Hematopoietic multipotent progenitor cell treated with erythropoietin and hydrocortisone succinate and interleukin-3 and kit ligand, for 8 days (in vitro differentiated cells): ENCODE results near the gene ATPAF1.
"Not testable (repeated sequence)": the region's sequence is repeated elsewhere in the genome, so short reads cannot be mapped to it uniquely, and the experiment has no call there.

Experiments used
- DNase-seq: peaks from one replicate; pipeline ENCODE4 v3.0.0-alpha.2; 2015

ATPAF1 gene, protein sequence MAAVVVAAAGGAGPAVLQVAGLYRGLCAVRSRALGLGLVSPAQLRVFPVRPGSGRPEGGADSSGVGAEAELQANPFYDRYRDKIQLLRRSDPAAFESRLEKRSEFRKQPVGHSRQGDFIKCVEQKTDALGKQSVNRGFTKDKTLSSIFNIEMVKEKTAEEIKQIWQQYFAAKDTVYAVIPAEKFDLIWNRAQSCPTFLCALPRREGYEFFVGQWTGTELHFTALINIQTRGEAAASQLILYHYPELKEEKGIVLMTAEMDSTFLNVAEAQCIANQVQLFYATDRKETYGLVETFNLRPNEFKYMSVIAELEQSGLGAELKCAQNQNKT

DNA sequence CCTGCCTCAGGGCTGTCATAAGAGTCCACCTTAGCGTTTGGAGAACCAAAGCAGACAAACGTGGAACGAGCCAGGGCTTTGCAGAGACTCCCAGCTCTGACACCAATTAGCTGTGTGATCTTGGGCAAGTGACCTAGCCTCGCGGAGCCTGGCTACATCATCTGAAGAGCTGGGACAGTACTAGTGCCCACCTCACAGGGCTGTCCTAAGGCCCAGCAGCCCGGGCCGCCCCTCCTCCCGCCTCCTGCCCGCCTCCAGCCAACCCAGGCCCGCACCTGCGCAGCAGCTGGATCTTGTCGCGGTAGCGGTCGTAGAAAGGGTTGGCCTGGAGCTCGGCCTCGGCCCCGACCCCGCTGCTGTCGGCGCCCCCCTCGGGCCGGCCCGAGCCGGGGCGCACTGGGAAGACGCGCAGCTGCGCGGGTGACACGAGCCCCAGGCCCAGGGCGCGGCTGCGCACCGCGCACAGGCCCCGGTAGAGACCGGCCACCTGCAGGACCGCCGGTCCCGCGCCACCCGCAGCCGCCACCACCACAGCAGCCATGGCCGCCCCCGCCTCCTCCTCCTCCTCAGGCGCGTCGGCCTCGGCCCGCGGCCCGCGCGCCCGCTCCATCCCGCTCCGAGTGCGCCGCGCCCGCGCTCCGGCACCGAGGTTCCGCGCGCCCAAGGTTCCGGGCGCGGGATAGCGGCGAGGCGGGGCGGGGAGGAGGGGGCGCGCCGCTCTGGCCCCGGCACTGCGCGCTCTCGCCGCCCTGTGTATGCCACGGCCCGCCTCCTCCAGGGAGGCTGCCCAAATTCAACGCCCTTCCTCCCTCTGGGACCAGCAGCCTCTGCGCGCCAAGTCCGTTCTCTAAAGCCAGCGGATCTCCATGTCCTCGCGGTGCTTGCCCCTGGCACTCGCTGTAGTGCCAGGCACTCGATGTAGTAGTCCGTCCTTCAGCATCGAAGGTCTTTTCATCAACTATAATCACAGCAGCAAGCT, at the start of gene ATPAF1:
Gene ATPAF1, minus strand, starts transcription at position 583 of the 979 bp plus-strand sequence. Its CDS starts 42 bp downstream, at position 541.
- DNase-seq = peak; percentile 86

DNA sequence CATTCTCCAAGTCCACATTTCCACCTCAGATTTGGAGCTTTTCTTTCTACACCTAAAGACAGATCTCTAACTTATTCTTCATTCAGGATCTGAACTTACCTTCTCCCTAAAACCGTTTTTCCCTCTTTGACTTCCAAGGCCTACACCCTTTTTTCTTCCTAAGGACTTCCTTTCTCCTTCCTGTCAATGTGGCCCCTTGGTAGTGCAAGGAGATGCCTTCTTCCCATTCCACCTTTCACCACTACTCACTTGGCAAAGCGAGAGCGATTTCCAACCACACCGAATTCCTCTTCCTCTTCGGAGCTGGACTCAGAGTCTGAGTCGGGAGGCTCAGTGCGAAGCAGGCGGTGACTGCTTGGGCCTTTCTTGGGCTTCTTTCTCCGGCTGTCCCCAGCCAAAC, 49.5 kb upstream of the ATPAF1 start:
- no peak for DNase-seq

DNA sequence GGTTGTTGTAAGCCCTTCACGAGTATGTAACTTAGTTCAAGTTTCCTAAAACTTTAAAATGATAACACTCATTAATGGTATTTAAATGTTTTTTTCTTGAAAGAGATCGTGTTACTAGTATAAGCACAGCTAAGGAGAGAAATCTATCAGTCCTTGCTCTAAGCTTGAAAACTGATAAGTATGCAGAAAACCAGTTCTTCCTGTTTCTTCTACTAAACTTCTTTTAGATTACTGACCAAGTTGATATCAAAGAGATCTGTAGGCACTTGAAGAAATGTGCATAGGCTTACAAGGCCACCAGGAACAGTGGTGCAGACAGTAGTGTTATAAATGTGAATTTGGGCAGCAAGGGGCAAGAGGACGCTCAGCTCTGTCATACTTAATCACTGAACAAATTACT, 46.8 kb upstream of the ATPAF1 start:
- DNase-seq = no peak

DNA sequence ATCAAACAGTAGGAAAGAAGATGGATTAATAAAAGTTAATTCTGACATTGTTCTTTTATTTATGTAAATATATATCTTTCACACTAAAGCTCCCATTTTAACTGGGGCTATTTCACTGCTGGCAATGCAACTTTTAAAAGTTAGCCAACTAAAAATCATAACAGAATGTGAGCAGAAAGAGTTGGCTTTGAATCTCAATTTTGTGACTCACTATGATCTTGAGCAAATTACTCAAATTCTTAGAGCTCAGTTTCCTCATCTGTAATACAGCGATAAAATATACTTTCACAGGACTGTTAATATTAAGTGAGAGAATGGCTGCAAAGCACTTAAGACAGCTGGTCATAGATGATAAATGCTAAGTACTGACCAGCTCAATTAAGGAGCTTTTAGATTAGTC, 40.0 kb upstream of the ATPAF1 start:
- no peak for DNase-seq

DNA sequence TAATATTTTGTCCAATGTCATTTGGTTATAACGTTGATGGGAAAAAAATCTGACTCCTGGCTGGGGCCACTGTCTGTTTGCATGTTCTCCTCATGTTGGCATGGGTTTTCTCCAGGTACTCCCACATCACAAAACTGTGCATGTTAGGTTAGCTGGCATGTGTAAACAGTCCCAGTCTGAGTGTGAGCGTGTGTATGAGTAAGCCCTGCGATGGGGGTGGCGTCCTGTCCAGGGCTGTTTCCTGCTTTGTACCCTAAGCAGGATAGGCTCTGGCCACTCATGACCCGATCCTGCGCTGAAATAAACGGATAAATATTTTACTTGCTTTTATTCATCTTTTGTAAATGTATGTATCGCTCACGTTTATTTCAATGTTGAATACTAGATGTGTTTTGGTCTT, 37.2 kb upstream of the ATPAF1 start:
- DNase-seq = no peak

DNA sequence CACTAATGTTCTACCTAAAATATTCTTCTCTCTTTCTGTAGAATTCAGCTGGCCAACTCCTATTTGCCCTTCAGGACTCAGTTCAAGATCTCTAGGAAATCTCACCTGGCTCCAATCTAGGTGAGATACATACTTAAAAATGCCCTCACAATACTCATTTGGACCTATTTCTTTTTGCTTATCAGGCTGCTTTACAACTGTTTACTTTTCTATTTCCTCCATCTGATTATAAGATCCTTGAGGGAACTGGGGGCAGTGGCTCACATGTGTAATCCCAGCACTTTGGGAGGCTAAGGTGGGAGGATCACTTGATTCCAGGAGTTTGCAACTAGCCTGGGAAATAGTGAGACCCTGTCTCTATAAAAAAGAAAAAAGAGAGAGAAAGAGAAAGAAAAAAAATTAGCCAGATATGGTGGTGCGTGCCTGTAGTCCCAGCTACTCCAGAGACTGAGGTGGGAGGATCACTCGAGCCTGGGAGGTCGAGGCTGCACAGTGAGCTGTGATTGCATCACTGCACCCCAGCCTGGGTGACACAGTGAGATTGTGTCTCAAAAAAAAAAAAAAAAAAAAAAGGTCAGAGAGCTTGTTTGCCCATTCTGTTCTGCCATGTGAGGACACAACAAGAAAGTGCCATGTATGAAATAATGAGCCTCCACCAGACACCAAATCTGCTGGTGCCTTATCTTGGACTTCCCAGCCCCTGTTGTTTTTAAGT, 35.9 kb upstream of the ATPAF1 start:
- DNase-seq = no peak

DNA sequence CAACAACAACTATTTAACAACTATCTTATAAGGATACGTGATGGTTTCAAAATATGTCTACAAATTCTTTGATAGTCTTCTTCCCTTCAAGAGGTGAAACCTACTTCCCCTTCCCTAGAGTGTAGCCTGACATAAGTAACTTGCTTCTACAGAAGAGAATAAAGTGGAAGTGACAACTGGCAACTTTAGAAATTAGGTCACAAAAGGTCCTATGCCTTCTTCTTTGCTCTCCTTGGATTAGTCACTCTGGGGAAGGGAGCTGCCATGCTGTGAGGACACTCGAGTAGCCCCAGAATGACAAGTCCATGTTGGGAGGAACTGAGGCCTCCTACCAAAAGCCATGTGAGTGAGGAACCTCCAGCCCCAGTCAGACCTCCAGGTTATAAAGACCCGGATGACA, 31.5 kb upstream of the ATPAF1 start:
- DNase-seq = no peak

DNA sequence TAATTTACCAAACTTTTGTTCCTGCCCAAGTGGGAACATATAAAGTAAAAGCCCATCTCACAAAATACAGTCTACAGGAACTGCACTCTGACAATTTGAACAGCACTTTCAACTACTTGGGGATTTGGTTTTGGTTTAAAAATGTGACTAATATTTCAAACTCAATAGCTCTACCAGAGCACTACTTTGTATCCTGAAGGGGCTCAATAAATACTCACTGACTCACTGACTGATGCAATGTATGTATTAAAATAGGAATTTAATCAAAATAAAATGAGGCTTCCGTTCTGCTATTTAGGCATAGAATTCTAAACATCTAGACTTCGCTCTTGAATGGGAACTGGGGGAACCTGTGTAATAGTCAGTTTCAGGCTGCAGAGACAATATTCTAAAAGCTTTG, 28.9 kb upstream of the ATPAF1 start:
- DNase-seq = no peak

DNA sequence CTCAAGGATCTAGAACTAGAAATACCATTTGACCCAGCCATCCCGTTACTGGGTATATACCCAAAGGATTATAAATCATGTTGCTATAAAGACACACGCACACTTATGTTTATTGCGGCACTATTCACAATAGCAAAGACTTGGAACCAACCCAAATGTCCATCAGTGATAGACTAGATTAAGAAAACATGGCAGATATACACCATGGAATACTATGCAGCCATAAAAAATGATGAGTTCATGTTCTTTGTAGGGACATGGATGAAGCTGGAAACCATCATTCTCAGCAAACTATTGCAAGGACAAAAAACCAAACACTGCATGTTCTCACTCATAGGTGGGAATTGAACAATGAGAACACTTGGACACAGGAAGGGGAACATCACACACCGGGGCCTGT, 26.5 kb upstream of the ATPAF1 start:
- not testable (repeated sequence) for DNase-seq

DNA sequence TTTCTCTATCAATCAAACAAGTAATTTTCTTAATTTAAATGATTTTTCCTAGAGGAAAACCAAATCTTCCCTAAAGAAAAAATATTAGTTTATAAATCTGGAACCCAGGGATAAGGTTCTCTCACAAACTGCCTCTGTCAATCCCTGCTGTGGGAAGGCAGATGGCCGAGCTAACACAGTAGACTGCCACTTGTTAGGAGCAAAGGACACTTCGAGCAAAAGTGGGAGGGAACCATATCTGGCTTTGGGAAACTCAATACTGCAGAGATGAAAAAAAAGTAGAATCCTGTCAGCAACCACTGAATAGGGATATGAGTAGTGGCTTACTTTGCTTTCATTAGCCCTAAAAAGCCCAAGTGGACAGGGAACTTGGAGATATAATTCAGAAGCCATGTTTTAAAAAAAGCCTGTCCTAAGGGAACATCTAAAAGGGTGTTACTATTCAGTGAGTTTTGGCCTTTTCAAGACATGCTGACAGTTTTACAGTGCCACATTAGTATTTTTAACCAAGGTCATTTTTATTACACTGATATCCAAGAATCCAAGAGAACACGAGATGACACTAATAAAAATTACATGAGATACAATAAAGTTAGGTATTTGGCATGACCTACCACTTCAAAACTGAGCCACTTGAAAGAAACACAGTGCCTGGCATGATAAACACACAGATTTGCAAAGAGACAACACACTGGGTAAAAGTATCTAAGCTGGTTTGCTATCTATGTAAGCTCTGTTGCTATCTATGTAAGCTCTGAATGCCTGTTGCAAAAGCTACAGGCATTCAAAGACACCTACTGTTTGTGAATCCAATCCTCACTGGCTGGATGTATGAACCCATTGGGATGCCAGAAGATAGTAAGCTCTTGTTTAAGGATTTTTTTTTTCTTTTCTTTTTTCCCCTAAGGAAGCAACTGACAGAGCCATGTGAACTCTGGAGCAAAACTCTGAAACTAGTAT, 24.9 kb upstream of the ATPAF1 start:
- DNase-seq = no peak

DNA sequence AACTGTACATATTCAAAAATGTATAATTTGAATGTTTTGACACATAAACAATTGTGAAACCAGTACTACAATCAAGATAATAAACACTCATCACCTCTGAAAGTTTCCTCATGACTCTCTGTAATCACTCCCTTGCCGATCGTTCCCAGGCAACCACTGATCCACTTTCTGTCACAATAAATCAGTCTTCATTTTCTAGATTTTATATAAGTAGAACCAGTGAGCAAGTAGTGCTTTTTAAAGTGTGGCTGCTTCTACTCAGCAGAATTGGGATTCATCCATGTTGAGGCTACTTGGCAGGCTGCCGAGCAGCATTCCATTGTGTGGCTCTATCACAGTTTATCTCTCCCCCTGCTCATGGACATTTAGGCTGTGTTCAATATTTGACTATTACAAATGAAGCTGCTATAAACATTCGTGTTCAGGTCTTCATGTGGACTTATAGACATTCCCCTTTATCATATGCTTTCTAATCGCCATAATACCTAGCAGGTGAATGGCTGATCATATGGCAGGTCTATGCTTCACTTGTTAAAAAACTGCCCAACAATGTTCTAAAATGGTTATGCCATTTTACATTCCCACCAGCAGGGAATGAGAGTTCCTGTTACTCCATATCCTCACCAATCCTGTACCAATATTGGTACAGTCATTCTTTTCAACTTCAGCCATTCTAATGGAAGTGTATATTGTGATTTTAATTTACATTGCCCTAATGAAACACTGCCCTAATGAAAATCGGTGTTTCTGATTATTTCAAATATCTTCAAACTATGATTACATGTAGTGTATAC, 24.0 kb upstream of the ATPAF1 start:
- no peak for DNase-seq

DNA sequence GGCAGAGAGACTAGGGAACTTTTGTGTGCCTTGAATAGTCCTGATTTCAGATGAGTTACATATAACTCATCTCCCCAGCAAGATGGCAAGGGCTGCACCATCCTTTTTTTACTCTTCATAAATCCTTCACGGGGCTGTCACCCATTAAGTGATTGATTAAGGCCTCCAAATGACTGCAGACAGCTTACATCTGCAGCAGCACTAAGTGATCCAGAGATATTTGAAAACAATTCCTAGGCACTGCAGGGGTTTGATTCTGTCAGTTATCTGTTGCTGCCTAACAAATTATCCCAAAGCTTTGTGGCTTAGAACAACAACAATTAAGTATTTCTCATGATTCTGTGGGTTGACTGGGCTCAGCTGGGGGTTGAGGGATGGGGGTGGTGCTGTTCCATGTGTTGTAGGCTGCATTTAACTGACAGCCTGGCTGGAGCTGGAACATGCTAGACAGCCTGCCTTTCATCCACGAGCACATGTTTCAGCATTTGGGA, 22.8 kb upstream of the ATPAF1 start:
- DNase-seq = no peak

DNA sequence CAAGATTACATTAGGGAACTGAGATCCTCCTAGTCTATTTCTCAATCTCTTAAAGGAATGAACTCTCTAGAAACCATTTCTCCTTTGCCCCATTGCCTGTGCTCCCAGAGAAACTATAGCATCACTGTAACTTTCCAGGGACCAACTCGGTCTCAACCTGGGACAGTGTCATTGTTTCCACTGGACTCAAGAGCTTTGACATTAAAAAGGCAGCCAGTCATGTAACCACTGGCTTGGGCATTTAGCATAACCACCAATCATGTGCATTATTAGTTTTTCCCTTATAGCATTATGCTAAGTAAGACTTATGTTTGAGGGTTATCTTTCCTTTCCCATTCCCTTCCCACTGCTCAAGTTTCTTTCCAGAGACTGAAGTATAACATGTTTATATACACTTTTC, 21.7 kb upstream of the ATPAF1 start:
- no peak for DNase-seq

DNA sequence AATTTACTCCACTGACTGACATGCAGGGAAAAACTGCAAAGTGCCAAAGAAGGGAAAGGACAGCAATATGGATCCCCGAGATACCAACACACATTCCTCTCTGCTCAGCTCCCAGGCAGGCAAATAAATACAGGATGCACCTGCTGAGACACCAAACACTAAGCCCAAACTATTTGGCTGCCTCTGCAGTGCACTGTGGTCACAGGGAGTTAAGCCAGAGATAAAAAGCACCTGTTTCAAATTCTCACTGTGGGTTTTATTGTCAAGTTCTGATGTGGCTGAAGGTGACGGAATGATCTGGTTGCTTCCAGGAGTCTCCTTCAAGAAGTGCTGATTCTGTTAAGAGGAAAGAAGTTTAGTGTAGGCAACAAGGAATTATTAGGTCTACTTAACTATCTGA, 21.2 kb upstream of the ATPAF1 start:
- no peak for DNase-seq

DNA sequence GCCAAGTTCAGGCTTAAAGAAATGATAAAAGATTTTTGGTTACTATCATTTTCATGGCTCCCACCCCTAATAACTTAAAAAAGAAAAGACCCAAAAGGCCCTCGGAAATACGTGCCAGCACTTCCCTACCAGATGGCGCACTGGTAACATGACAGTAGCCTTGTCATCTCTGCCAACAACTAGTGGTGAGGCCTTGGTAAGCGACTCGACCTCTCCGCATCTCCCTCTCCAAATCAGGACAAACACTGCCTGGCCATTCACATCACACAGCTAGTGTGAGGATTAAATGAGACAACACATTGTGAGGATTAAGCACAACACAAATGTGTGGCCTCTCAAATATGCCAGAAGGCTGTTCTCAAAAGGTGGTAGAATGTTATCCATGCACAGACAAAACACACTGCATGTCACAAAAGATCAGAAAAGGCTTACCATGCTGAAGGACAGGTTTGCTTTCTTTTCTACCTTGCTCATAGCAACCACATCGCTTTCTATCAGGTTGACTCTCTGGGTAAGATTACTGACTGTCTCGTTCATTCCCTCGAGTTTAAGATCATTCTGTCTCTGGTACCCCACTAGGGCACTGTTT, 19.9 kb upstream of the ATPAF1 start:
- no peak for DNase-seq

DNA sequence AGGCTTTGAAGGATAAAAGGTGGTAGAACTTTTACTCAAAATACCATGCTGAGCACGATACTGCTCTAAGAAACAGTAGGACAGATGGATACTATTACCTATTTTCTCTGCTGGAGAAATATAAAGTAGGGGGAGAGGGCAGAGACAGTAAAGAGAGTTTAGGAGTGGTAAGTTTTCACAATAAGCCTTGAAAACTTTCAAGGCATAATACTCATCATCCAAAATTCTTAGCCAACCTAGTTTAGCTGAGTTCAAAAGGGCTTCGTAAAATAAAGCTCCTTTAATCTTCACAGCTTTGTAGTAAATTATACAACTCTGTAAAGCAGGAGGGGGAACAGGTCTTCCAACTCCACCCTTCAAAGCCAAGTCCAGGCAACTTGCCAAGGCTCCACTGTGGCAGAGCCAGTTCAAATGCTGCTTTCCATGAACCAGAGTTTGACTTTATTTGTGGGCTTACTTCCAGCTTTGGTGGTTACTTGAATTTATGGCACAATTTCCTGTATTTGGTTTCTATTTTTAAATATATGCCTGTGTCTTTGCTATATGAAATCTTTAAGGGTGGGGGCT, 19.0 kb upstream of the ATPAF1 start:
- DNase-seq = peak; percentile 83

DNA sequence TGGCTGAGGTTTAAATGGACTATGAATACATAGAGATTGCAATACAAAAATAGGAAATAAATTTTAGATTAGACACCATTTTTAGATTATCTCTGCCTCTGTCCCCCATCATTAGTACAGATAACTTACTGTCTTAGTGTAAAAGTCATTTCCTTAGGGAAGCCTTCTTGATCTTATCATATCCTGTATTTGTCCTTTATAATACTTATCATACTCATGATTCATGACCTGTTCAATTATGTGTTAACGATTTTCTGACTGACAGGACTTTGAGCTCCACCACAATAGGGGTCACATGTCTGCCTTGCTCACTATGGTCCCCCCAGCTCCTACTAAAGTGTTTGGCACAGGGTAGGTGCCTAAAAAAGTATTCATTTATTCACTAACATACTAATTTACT, 18.1 kb upstream of the ATPAF1 start:
- DNase-seq = no peak

DNA sequence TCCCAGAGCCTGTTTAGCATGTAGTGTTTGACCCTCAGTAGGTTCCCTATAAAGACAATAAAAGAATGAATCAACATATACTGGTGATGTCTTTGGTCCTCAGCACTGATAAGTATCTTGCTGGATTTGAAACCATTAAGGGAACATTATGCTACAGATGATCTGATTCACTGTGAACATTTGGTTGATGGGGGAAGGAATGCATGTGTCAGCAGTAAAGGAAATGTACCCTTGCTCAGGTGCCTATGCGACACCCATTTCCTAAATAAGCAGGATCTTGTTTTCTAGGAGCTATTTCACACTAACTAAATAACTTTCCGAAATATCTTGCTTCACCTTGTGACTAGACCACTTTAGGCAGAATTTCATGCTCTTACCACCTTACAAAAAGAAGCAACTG, 16.5 kb upstream of the ATPAF1 start:
- no peak for DNase-seq

DNA sequence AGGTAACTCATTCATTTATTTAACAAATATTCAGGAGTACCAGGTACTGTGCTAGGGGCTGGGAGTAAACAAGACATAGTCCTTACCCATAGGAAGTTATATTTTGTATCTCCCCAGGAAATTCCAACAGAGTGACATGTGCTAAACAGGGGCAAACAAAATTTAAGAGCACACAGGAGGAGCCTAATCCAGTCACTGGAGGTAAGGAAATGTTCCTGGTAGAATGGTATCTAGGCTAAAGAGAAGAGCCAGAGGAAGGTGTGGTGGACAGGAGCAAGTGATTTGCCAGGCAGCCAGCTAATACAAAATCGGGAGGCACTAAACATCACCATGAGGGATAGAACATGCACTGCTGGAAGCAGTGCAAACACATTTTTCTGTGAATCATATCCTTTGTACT, 13.9 kb upstream of the ATPAF1 start:
- no peak for DNase-seq

DNA sequence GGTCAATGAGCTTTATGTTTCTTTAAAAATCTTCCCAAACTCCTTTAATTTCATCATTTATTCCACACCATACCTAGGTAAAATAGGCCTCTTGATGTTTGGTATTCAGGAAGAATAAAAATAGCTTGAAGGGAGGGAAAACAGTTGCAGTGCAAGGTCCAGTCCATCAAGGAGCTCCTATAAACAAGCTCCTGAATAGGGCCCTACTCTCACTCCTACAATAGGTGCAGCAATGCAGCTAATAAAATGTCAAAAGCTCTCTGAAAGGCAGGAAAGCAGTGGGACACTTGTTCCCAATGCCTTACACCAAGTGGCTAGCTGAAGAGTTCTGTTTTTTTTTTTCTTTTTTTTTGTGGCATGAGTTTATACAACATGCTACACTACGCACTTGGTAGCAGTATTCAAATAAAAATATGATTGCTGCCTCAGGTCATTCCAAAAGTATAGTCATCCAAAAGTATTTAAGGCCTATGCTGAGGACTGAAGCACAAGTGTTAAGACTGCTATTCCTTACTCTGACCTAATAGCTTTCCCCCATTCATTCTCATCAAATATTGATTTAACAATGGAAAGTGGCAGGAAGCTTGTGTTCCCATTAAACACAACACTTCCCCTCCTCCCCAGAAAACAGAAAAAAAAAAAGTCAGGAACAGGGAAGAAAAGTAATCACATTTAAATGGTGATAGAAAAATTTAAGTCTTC, 13.3 kb upstream of the ATPAF1 start:
- DNase-seq = no peak
